Cardiac muscle cell (in vitro differentiated cells and primary cell): ENCODE data around the gene PLCG1. TPM values are rescaled to one million over a fixed set of nuclear protein-coding genes. Genes with fewer than 3 reads are reported as not detected.

Experiments used
- DNase-seq, 2 donors: peaks; one replicate each; pipeline versions ENCODE4 v3.0.0 to v3.0.0-alpha.2; 2010 to 2017; ENCODE audit warnings: low read depth in 1 of 2, low spot score in 1 of 2
- H3K27ac ChIP-seq: fragments of 200-600 bp; sonication (generic); 2 replicates; pipeline ENCODE4 v1.5.1; 2016
- H3K27me3 ChIP-seq: fragments of 200-600 bp; sonication (generic); 2 replicates; pipeline ENCODE4 v1.6.0; 2016; ENCODE audit warnings: control low read depth
- H3K36me3 ChIP-seq: fragments of 200-600 bp; sonication (generic); 2 replicates; pipeline ENCODE4 v1.5.1; 2016; ENCODE audit warnings: control low read depth
- H3K4me1 ChIP-seq: fragments of 200-600 bp; sonication (generic); 2 replicates; pipeline ENCODE4 v1.8.1; 2017; ENCODE audit warnings: low read depth, mild to moderate bottlenecking, mixed run types
- H3K4me3 ChIP-seq: fragments of 200-600 bp; sonication (generic); 2 replicates; pipeline ENCODE4 v1.5.1; 2016; ENCODE audit warnings: mild to moderate bottlenecking
- H3K9me3 ChIP-seq: fragments of 200-600 bp; sonication (generic); 2 replicates; pipeline ENCODE4 v1.5.1; 2017; ENCODE audit warnings: low read depth, mild to moderate bottlenecking, control low read depth
- CTCF ChIP-seq: IDR thresholded peaks from 2 replicates; pipeline ENCODE4 v1.5.1; 2012; ENCODE audit warnings: low read depth, mild to moderate bottlenecking, low read length
- polyA plus RNA-seq: library from polyadenylated mRNA; unstranded; fragments of >200 nt; fragmentation: Nextera tagmentation; extraction: Ambion mirVana; gene quantifications from 2 replicates; pipeline ENCODE4 v1.2.1, GENCODE V29; 2016
- total RNA-seq: library from RNA; depleted of rRNA; stranded (reverse); fragments of >200 nt; gene quantifications from 2 replicates; pipeline ENCODE4 v1.2.3, GENCODE V29; 2016

The PLCG1 gene
- total and polyA plus RNA-seq, 2 experiments from 2014 or later = 43.7 to 87.6 TPM

- TF ChIP-seq CTCF = peak; percentile 77
- DNase-seq = peak; percentile 72 to 77
- peaks cover 51% of the 10 kb centered on the region for H3K36me3 ChIP-seq
Measured at GRCh38 chr20:41095110-41095969, 42.0 kb upstream of the PLCG1 start.

GRCh38 chr20:41098703-41099250, 38.6 kb upstream of the PLCG1 start:
- Histone ChIP-seq H3K9me3 (no peaks in the 10 kb centered on the region), H3K4me1 (no peaks in the 10 kb centered on the region), H3K36me3 (peaks cover 66% of the 10 kb centered on the region), H3K27ac (no peak overlapping the region), H3K27me3 (no peaks in the 10 kb centered on the region), H3K4me3 (no peak overlapping the region)
- DNase-seq = peak in 1 of 2 donors; percentile 82
- no peak for TF ChIP-seq CTCF

More at GRCh38 chr20:41095110-41095969, 42.0 kb upstream of the PLCG1 start:
- H3K9me3 ChIP-seq = no peaks in the 10 kb centered on the region
- H3K4me1 ChIP-seq = no peaks in the 10 kb centered on the region
- no peaks in the 10 kb centered on the region for H3K27me3 ChIP-seq
- H3K27ac ChIP-seq = no peak overlapping the region
- H3K4me3 ChIP-seq = no peak overlapping the region

- Histone ChIP-seq H3K9me3 (no peaks in the 10 kb centered on the region), H3K4me3 (no peak overlapping the region), H3K36me3 (peaks cover 73% of the 10 kb centered on the region), H3K27ac (no peak overlapping the region), H3K4me1 (no peaks in the 10 kb centered on the region), H3K27me3 (no peaks in the 10 kb centered on the region)
- no peak for TF ChIP-seq CTCF
- no peak for DNase-seq
Measured at GRCh38 chr20:41100001-41100480, 37.3 kb upstream of the PLCG1 start.

GRCh38 chr20:41101660-41102059, 35.7 kb upstream of the PLCG1 start:
- TF ChIP-seq CTCF = no peak
- Histone ChIP-seq H3K4me1 (no peaks in the 10 kb centered on the region), H3K36me3 (peaks cover 85% of the 10 kb centered on the region), H3K27ac (no peak overlapping the region), H3K27me3 (no peaks in the 10 kb centered on the region), H3K9me3 (no peaks in the 10 kb centered on the region), H3K4me3 (no peak overlapping the region)
- DNase-seq = no peak

- Histone ChIP-seq H3K27ac (no peak overlapping the region), H3K4me1 (no peaks in the 10 kb centered on the region), H3K27me3 (no peaks in the 10 kb centered on the region), H3K36me3 (peaks cover 62% of the 10 kb centered on the region), H3K9me3 (no peaks in the 10 kb centered on the region), H3K4me3 (no peak overlapping the region)
- no peak for DNase-seq
- no peak for TF ChIP-seq CTCF
Measured at GRCh38 chr20:41108531-41108930, 28.8 kb upstream of the PLCG1 start.
